Skeletal muscle tissue (tissue), 4 donors: Measurements from ENCODE around the gene ITSN1. TPM values are rescaled to one million over a fixed set of nuclear protein-coding genes. Genes with fewer than 3 reads are reported as not detected.

Experiments used
- H3K27ac ChIP-seq: one replicate; pipeline ENCODE4 v1.7.0; 2013; ENCODE audit warnings: mild to moderate bottlenecking, low read depth, low read length, inconsistent platforms
- H3K27me3 ChIP-seq, 3 donors: one replicate each; pipeline ENCODE4 v1.7.0; 2013; ENCODE audit warnings: low read length in 3 of 3; ENCODE audit not compliant: control insufficient read depth in 3 of 3, insufficient read depth in 3 of 3
- H3K36me3 ChIP-seq, 3 donors: one replicate each; pipeline ENCODE4 v1.7.0; 2013; ENCODE audit warnings: low read length in 3 of 3; ENCODE audit not compliant: control insufficient read depth in 3 of 3, insufficient read depth in 3 of 3
- H3K4me1 ChIP-seq, 3 donors: one replicate each; pipeline ENCODE4 v1.7.0; 2013; ENCODE audit warnings: low read length in 3 of 3, mild to moderate bottlenecking in 3 of 3; ENCODE audit not compliant: control insufficient read depth in 3 of 3, insufficient read depth in 3 of 3
- H3K4me3 ChIP-seq, 3 donors: one replicate each; pipeline ENCODE4 v1.7.0; 2013; ENCODE audit warnings: low read length in 3 of 3
- H3K9ac ChIP-seq, 3 donors: one replicate each; pipeline ENCODE4 v1.7.0; 2013; ENCODE audit warnings: low read length in 3 of 3, mild to moderate bottlenecking in 3 of 3, moderate library complexity in 2 of 3, low read depth in 1 of 3
- H3K9me3 ChIP-seq, 3 donors: one replicate each; pipeline ENCODE4 v1.7.0; 2013; ENCODE audit warnings: low read length in 3 of 3; ENCODE audit not compliant: control insufficient read depth in 3 of 3
- total RNA-seq: library from RNA; depleted of rRNA; stranded (reverse); fragments of >200 nt; gene quantifications from one replicate; pipeline ENCODE4 v1.2.3, GENCODE V29; 2014
- donor health status: Osteomylitis.

The ITSN1 gene
- total RNA-seq, 1 donor from 2014 or later, result 21.4 TPM

GRCh38 chr21:33936301-33937038 lies 294.2 kb downstream of the ITSN1 start:
- Histone ChIP-seq H3K9ac (no peak overlapping the region), H3K27me3 (no peaks in the 10 kb centered on the region), H3K27ac (no peak overlapping the region), H3K4me3 (no peak overlapping the region), H3K4me1 (peaks cover 0 to 21% (median 6%) of the 10 kb centered on the region in 3 donors), H3K9me3 (no peaks in the 10 kb centered on the region), H3K36me3 (no peaks in the 10 kb centered on the region)

- no peak overlapping the region for H3K27ac ChIP-seq
- no peak overlapping the region for H3K9ac ChIP-seq
- no peak overlapping the region for H3K4me3 ChIP-seq
- H3K27me3 ChIP-seq, result no peaks in the 10 kb centered on the region
- peaks cover 0 to 20% (median 5%) of the 10 kb centered on the region in 3 donors for H3K4me1 ChIP-seq
- H3K9me3 ChIP-seq, result no peaks in the 10 kb centered on the region
- no peaks in the 10 kb centered on the region for H3K36me3 ChIP-seq
These were observed 294.8 kb downstream of the ITSN1 start for GRCh38 chr21:33937146-33937545.

GRCh38 chr21:33937931-33938339 lies 295.6 kb downstream of the ITSN1 start:
- Histone ChIP-seq H3K9ac (no peak overlapping the region), H3K9me3 (no peaks in the 10 kb centered on the region), H3K27ac (no peak overlapping the region), H3K27me3 (no peaks in the 10 kb centered on the region), H3K36me3 (no peaks in the 10 kb centered on the region), H3K4me1 (peaks cover 0 to 16% (median 2%) of the 10 kb centered on the region in 3 donors), H3K4me3 (no peak overlapping the region)

- H3K9ac ChIP-seq, result no peak overlapping the region
- H3K36me3 ChIP-seq, result no peaks in the 10 kb centered on the region
- H3K9me3 ChIP-seq, result no peaks in the 10 kb centered on the region
- H3K4me1 ChIP-seq, result peaks cover 0 to 16% (median 2%) of the 10 kb centered on the region in 3 donors
- H3K4me3 ChIP-seq, result no peak overlapping the region
- no peaks in the 10 kb centered on the region for H3K27me3 ChIP-seq
- H3K27ac ChIP-seq, result no peak overlapping the region
These were observed 296.1 kb downstream of the ITSN1 start for GRCh38 chr21:33938381-33938780.

- peak overlapping the region; percentile 0 for H3K27ac ChIP-seq
- no peak overlapping the region for H3K9ac ChIP-seq
- H3K9me3 ChIP-seq, result no peaks in the 10 kb centered on the region
- peaks cover 0 to 16% (median 2%) of the 10 kb centered on the region in 3 donors for H3K4me1 ChIP-seq
- H3K4me3 ChIP-seq, result no peak overlapping the region
- no peaks in the 10 kb centered on the region for H3K27me3 ChIP-seq
- no peaks in the 10 kb centered on the region for H3K36me3 ChIP-seq
These were observed 296.9 kb downstream of the ITSN1 start for GRCh38 chr21:33939226-33939625.

GRCh38 chr21:33940164-33940880 lies 298.0 kb downstream of the ITSN1 start:
- Histone ChIP-seq H3K9ac (peak overlapping the region in 1 of 3 donors; percentile 38), H3K27me3 (no peaks in the 10 kb centered on the region), H3K36me3 (no peaks in the 10 kb centered on the region), H3K4me1 (peaks cover 0 to 16% (median 2%) of the 10 kb centered on the region in 3 donors), H3K4me3 (no peak overlapping the region), H3K27ac (peak overlapping the region; percentile 62), H3K9me3 (no peaks in the 10 kb centered on the region)

- no peaks in the 10 kb centered on the region for H3K9me3 ChIP-seq
- H3K4me3 ChIP-seq, result no peak overlapping the region
- H3K27me3 ChIP-seq, result no peaks in the 10 kb centered on the region
- H3K4me1 ChIP-seq, result peaks cover 0 to 15% (median 2%) of the 10 kb centered on the region in 3 donors
- H3K9ac ChIP-seq, result peak overlapping the region in 1 of 3 donors; percentile 38
- H3K36me3 ChIP-seq, result no peaks in the 10 kb centered on the region
- H3K27ac ChIP-seq, result peak overlapping the region; percentile 62
These were observed 298.6 kb downstream of the ITSN1 start for GRCh38 chr21:33940881-33941245.

GRCh38 chr21:33942426-33942825 lies 300.1 kb downstream of the ITSN1 start:
- Histone ChIP-seq H3K4me1 (peaks cover 0 to 11% (median 5%) of the 10 kb centered on the region in 3 donors), H3K27me3 (no peaks in the 10 kb centered on the region), H3K9ac (no peak overlapping the region), H3K4me3 (no peak overlapping the region), H3K9me3 (no peaks in the 10 kb centered on the region), H3K36me3 (no peaks in the 10 kb centered on the region), H3K27ac (no peak overlapping the region)

GRCh38 chr21:33943293-33943692 lies 301.0 kb downstream of the ITSN1 start:
- Histone ChIP-seq H3K9me3 (no peaks in the 10 kb centered on the region), H3K36me3 (no peaks in the 10 kb centered on the region), H3K9ac (no peak overlapping the region), H3K4me3 (no peak overlapping the region), H3K27me3 (no peaks in the 10 kb centered on the region), H3K27ac (no peak overlapping the region), H3K4me1 (peaks cover 4 to 20% (median 14%) of the 10 kb centered on the region in 3 donors)

- Histone ChIP-seq H3K9me3 (no peaks in the 10 kb centered on the region), H3K36me3 (no peaks in the 10 kb centered on the region), H3K4me1 (peaks cover 13 to 27% (median 19%) of the 10 kb centered on the region in 3 donors), H3K27me3 (no peaks in the 10 kb centered on the region), H3K9ac (no peak overlapping the region), H3K4me3 (no peak overlapping the region), H3K27ac (no peak overlapping the region)
These were observed 302.0 kb downstream of the ITSN1 start for GRCh38 chr21:33944185-33944763.
